ENCODE measurements around the gene CCDC182.

DNA sequence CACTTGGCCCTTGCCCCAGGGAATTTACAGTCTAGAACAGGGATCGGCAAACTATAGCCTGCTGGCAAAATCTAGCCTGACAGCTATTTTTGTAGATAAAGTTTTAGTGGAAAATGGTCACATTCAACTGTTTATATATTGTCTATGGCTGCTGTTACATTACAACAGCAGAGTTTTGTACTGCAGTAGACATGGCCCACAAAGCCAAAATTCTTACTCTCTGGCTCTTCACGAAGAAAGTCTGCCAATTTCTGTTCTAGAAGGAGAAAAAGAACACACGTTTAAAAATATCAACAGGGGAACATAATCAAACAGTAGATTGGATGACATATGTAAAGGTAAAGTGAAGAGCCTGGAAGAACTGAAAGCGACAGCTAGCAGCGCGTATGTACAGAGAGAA lies 33.2 kb upstream of the CCDC182 start:
- TF ChIP-seq, protein P1, sequence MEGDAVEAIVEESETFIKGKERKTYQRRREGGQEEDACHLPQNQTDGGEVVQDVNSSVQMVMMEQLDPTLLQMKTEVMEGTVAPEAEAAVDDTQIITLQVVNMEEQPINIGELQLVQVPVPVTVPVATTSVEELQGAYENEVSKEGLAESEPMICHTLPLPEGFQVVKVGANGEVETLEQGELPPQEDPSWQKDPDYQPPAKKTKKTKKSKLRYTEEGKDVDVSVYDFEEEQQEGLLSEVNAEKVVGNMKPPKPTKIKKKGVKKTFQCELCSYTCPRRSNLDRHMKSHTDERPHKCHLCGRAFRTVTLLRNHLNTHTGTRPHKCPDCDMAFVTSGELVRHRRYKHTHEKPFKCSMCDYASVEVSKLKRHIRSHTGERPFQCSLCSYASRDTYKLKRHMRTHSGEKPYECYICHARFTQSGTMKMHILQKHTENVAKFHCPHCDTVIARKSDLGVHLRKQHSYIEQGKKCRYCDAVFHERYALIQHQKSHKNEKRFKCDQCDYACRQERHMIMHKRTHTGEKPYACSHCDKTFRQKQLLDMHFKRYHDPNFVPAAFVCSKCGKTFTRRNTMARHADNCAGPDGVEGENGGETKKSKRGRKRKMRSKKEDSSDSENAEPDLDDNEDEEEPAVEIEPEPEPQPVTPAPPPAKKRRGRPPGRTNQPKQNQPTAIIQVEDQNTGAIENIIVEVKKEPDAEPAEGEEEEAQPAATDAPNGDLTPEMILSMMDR (IDR thresholded peaks at IDR 0.05): no peak
- TF ChIP-seq POLR2A (IDR thresholded peaks at IDR 0.05): no peak
